Measurements from ENCODE around the gene ELP1.

- TF ChIP-seq CHD2 (IDR thresholded peaks at IDR 0.05; ENCODE audit: low read length, partially characterized antibody), result no peak
- TF ChIP-seq MAX (IDR thresholded peaks at IDR 0.05), result no peak
- no peak for TF ChIP-seq CTCF (IDR thresholded peaks at IDR 0.05)
- TF ChIP-seq RCOR1 (IDR thresholded peaks at IDR 0.05; ENCODE audit: low read depth, low read length), result no peak
- TF ChIP-seq SMC3 (IDR thresholded peaks at IDR 0.05), result no peak
- no peak for TF ChIP-seq JUNB (IDR thresholded peaks at IDR 0.05)
- no peak for TF ChIP-seq BCL3 (IDR thresholded peaks at IDR 0.05)
- no peak for TF ChIP-seq POLR2A (IDR thresholded peaks at IDR 0.05; ENCODE audit: low read length)
- TF ChIP-seq RAD21 (conservative IDR thresholded peaks at IDR 0.05 in 1 of 2, IDR thresholded peaks at IDR 0.05 in 1 of 2), result no peak
- no peak for TF ChIP-seq E2F6 (IDR thresholded peaks at IDR 0.05; ENCODE audit: borderline replicate concordance, low read depth)
- no peak for TF ChIP-seq RFX5 (IDR thresholded peaks at IDR 0.05)
- no peak for TF ChIP-seq EHF (CRISPR knock-in tag; IDR thresholded peaks at IDR 0.05)
- no peak for TF ChIP-seq CEBPB (IDR thresholded peaks at IDR 0.05)
- no peak for TF ChIP-seq POLR2AphosphoS2 (conservative IDR thresholded peaks at IDR 0.05; ENCODE audit: low read length)
These were observed 650 bp downstream of the ELP1 start for GRCh38 chr9:108933231-108933717.
